GM19397 (cell line): ENCODE data around the gene STPG1.
"Not testable (repeated sequence)": the region's sequence is repeated elsewhere in the genome, so short reads cannot be mapped to it uniquely, and the experiment has no call there.

ENCODE experiments used
- ATAC-seq: cut with Tn5 transposase; IDR thresholded peaks from one replicate; pipeline ENCODE4 v1.9.1; 2021; ENCODE audit warnings: mild to moderate bottlenecking, moderate library complexity; ENCODE audit not compliant: unreplicated experiment

STPG1 gene, protein sequence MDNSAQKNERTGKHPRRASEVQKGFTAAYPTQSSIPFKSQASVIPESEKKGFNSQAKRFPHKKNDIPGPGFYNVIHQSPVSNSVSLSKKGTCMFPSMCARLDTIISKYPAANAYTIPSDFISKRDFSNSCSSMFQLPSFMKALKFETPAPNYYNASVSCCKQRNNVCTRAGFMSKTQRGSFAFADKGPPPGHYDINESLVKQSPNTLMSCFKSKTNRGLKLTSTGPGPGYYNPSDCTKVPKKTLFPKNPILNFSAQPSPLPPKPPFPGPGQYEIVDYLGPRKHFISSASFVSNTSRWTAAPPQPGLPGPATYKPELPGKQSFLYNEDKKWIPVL

GRCh38 chr1:24413350-24414163 is at the start of gene STPG1:
STPG1 (minus strand) TSS chr1:24413782; CDS start chr1:24401388, 12,394 bp downstream.
- no peak for ATAC-seq

GRCh38 chr1:24462128-24462527 is 48.5 kb upstream of the STPG1 start:
- ATAC-seq: not testable (repeated sequence)

DNA sequence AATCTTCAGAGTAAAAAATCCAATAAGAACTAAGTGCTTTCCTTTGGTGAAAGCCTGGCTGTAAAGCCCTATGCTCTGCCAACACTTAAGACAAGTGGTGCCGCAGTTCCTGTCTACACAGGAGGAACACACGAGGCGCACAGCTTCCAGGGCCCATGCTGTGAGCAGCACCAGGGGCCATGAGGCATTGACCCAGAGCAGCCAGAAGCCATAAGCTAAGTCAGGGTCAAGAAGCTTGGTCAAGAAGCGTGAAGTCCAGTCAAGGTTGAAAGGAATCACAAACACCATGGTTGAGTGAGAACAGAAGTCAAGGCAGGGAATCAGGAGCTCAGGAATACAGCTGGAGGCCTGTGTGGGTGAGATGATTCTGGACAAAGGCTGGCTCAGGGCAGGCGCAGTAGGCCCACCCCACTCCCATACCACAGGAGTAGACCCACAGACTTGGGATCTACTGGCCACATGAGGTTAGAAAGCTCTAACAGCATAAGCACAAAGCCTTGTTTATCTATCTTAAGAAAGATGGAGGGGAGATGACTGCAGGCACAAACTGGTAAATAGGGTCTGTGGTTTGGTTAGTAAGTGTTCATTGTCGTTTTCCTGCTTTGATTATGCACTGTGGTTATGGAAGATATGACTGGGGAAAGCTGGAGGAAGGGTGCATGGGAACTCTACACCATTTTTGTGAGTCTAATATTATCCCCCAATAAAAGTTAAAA is 46.1 kb upstream of the STPG1 start:
- no peak for ATAC-seq

GRCh38 chr1:24457866-24458265 is 44.3 kb upstream of the STPG1 start:
- ATAC-seq: no peak

GRCh38 chr1:24455272-24455671 is 41.7 kb upstream of the STPG1 start:
- ATAC-seq: no peak

GRCh38 chr1:24454673-24455072 is 41.1 kb upstream of the STPG1 start:
- ATAC-seq: no peak

GRCh38 chr1:24452922-24453485 is 39.4 kb upstream of the STPG1 start:
- ATAC-seq: no peak

DNA sequence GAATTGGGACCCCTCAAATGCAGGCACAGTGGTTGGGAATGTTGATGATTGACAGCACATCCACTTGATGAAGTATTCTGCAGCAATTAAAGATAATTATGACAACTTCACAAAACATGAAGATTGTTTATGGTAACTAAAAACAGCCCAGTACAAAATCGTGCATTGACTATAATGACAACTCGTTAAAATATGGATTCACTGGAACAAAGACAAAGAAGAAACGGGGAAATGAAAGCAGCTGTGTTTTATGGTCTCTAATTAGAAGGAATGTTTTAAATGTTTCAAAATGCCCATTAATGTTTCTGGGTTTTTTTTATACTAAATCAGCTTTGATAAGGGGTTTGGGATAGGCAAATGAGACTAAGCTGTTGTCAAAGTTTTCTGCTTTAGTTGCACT is 38.2 kb upstream of the STPG1 start:
- no peak for ATAC-seq

GRCh38 chr1:24450857-24451397 is 37.3 kb upstream of the STPG1 start:
- no peak for ATAC-seq

GRCh38 chr1:24450316-24450715 is 36.7 kb upstream of the STPG1 start:
- no peak for ATAC-seq

DNA sequence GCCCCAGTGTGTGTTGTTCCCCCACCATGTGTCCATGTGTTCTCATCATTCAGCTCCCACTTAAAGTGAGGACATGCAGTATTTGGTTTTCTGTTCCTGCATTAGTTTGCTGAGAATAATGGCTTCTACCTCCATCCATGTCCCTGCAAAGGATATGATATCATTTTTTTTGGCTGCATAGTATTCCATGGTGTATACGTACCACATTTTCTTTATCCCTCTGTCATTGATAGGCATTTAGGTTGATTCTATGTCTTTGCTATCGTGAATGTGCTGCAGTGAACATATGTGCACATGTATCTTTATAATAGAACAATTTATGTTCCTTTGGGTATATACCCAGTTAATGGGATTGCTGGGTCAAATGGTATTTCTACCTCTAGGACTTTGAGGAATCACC is 32.9 kb upstream of the STPG1 start:
- ATAC-seq: not testable (repeated sequence)

DNA sequence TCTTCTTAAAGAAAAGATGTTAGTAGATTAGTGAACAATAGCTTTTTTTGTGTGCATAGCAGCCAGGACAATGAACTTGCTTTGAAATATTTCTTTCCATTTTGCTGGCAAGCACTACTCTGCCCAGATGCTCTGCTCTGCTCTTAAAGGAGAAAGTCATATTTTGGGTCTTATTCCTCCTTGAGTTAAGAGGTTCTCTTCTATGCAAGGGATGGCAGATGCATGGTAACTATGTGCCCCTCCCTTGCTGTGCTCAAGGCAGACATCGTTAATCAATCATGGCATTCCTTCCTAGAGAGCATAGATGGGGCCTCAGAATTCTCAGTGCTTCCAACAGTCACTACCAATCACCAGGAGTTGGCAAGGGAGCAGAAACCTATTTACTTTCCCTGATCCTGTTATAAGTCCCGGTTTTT is 29.7 kb upstream of the STPG1 start:
- no peak for ATAC-seq

DNA sequence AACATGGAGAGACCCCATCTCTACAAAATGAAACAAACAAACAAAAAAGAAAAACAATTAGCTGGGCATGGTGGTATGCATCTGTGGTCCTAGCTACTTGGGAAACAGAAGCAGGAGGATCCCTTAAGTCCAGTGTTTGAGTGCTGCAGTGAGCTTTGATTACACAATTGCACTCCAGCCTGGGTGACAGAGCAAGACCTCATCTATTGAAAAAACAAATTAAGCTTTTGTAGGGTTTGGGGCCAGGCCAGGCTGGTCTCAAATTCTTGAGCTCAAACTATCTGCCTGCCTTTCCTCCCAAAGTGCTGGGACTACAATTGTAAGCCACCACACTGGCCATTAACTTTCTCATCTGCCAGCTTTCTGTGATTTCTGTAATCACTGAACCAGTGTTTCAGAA is 29.2 kb upstream of the STPG1 start:
- ATAC-seq: no peak

- no peak for ATAC-seq
Observed at GRCh38 chr1:24441996-24442668, 28.6 kb upstream of the STPG1 start.

DNA sequence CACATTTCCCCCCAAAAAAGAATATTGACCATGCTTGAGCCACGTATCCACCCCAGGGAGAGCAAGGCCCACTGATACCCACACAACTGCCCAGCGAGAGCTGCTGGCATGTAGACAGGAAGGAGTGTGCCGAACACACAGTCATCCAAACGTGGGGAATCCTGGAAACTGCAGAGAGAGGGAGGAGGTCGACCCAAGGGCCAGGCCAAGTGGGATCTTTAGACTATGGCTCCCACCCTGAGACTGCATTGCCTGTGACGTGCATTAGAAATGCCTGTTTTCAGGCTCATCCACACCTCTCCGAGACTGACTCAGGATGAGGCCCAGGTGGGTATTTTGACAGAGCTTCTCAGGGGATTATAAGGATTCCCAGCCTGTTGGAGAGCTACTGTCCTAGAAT is 27.9 kb upstream of the STPG1 start:
- ATAC-seq: no peak

GRCh38 chr1:24440436-24440835 is 26.9 kb upstream of the STPG1 start:
- no peak for ATAC-seq

DNA sequence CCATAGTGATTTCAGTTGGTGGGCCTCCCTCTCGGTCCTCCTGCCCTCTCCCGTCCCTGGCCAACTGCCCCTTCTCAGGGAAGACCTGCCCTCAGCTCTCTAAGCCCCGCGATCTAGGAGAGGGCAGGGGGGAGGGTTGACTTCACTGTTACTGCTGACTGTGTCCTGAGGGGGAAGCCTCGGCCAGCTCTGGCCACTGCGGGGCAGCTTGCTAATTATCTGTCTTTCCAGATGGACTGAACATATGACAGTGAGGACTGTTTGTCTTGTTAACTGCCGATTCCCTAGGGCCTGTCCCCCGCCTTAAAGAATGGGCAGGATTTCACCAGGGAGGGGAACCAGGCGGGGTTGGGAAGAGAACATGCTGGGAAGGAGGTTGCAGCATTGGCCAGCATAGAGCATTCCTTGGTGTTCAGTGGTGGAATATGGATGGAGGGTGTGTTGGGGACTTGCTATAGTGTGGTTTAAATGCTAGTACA is 24.9 kb upstream of the STPG1 start:
- ATAC-seq: no peak

DNA sequence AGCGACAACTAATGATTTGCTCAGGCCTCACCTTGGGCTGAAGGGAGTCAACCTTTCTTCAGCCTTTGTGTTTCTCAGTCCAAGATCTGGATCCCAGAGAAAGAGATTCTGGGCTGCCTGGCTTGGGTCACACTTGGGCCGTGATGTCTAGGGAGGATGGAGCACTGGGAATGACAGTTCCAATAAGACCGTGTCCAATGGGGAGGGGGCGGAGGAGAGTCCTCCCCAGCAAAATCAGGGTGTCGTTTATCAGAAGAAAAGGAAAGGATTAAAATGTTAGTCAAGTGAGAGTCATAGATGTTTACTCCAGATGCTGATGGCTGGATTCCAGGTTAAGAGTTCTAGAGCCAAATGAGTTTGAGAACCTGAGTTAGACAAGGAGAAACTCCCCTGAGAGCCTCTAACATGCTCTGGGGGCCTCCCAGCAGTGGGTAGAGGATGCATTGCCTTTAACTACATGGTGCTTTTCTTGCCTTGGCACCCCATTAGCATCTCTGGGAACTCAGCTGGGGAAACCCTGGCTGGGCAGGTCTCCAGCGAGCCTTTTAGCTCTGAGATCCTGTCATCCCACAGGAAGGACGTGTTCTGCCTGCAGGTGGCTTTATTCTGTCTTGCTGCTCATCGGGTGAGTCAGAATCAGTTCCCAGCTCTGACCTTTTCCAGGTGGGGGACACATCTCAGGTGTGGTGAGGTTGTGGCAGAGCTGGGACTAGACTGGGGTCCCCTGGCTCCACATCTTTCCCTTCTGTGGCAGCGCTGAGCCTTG is 24.2 kb upstream of the STPG1 start:
- no peak for ATAC-seq

DNA sequence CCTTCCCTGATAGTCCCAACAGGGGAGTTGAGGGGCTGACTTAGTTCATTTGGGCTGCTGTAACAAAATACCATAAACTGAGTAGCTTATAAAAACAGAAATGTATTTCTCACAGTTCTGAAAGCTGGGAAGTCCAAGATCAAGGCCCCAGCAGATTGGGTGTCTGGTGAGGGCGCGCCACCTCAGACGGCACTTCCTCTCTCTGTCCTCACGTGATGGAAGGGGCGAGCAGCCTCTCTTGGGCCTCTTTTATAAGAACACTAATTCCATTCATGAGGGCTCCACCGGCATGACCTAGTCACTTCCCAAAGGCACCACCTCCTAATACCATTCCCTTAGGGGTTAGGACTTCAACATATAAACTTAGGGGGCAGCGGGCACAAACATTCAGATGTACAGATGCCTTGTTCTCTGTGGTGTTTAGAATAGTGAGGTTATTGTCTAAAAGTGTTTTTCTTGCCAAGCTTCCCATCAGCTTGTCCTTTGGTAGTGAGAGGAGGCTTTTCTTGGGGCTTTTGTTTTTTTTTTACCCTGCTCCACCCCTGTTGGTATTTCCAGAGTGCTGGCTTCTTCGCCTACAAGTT is 22.3 kb upstream of the STPG1 start:
- no peak for ATAC-seq
